ENCODE results near the gene EML4. TPM values are rescaled to one million over a fixed set of nuclear protein-coding genes. Genes with fewer than 3 reads are reported as not detected.

The EML4 gene
- polyA plus RNA-seq, 1 donor (not counting 4 experiments of a cell fraction or from before 2014, with no cell fraction given): 36.4 TPM

DNA sequence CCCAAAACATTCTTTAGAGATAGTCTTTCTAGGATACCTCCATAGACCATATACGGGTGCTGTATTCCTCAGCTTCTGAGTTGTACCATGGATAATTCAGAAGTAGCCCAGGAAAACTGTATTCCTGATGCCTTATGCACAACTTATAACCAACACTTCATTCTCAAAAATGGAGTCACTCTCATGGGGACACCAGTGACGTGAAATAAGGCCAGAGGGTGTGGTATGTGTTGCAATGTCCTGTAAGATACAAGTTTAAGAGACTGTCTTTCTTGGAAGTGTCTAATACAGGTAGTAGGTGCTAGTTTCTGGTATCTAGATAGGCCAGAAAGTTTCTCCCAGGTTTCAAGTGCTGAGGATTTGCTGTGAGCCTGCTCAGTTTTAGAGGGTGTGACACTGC lies 155.8 kb downstream of the EML4 start:
- DNase-seq (ENCODE audit: low read depth, low spot score): no peak
- H3K4me3 ChIP-seq (ENCODE audit: control insufficient read depth in 2 of 3, extremely low read depth in 1 of 3, insufficient read depth in 2 of 3, low read depth in 1 of 3, low read length in 3 of 3): no peak overlapping the region

DNA sequence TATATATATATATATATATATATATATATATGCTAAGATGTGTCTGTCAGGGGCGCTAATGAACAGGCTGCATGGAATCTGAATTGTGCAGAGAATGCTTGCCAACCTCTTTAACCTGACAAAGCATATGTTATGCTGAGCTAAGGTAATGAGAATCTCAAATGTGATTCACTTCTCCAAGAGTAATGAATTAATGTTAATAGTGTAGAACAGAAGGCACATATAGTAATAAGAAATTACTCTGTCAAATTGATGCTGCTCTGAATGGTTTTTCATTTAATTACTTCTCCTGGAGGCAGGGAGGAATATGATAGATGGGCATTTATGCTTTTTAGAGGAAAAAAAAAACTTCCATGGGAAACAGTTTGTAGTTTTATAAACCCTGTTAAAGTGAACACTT lies 156.5 kb downstream of the EML4 start:
- no peak overlapping the region for H3K9ac ChIP-seq (ENCODE audit: control insufficient read depth, extremely low read depth, insufficient read depth, low read length)
- no peaks in the 10 kb centered on the region for H3K9me3 ChIP-seq (ENCODE audit: control insufficient read depth, low read depth, low read length)
- H3K27ac ChIP-seq (ENCODE audit: control insufficient read depth, insufficient read depth, low read length): no peak overlapping the region
- no peak overlapping the region for H3K4me2 ChIP-seq (ENCODE audit: control insufficient read depth, extremely low read depth, insufficient read depth, low read depth, low read length)
- FAIRE-seq (no peak), DNase-seq (ENCODE audit: low read depth, low spot score) (no peak)
- no peak for TF ChIP-seq EZH2 (IDR thresholded peaks at IDR 0.05; ENCODE audit: low read length)
- TF ChIP-seq, protein P1, sequence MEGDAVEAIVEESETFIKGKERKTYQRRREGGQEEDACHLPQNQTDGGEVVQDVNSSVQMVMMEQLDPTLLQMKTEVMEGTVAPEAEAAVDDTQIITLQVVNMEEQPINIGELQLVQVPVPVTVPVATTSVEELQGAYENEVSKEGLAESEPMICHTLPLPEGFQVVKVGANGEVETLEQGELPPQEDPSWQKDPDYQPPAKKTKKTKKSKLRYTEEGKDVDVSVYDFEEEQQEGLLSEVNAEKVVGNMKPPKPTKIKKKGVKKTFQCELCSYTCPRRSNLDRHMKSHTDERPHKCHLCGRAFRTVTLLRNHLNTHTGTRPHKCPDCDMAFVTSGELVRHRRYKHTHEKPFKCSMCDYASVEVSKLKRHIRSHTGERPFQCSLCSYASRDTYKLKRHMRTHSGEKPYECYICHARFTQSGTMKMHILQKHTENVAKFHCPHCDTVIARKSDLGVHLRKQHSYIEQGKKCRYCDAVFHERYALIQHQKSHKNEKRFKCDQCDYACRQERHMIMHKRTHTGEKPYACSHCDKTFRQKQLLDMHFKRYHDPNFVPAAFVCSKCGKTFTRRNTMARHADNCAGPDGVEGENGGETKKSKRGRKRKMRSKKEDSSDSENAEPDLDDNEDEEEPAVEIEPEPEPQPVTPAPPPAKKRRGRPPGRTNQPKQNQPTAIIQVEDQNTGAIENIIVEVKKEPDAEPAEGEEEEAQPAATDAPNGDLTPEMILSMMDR (optimal IDR thresholded peaks at IDR 0.05 in 1 of 3, IDR thresholded peaks at IDR 0.05 in 1 of 3, conservative IDR thresholded peaks at IDR 0.05 in 1 of 3; ENCODE audit: extremely low read depth in 1 of 3, insufficient read depth in 2 of 3, low read length in 3 of 3): no peak
- no peaks in the 10 kb centered on the region for H4K20me1 ChIP-seq (ENCODE audit: control insufficient read depth, extremely low read depth, insufficient read depth, low read length)
- H3K4me1 ChIP-seq (ENCODE audit: control insufficient read depth, extremely low read depth, insufficient read depth, low read length): no peaks in the 10 kb centered on the region
- no peaks in the 10 kb centered on the region for H3K9me1 ChIP-seq (ENCODE audit: control insufficient read depth, extremely low read depth, insufficient read depth, low read length)
- H2AFZ ChIP-seq (ENCODE audit: control insufficient read depth, low read length): no peak overlapping the region
- H3K36me3 ChIP-seq (ENCODE audit: control insufficient read depth in 2 of 2, extremely low read depth in 1 of 2, insufficient read depth in 2 of 2, low read length in 2 of 2): peaks cover 3 to 18% of the 10 kb centered on the region in 2 experiments
- dilution Hi-C loops (cut with MboI; ENCODE audit: extremely low pct_ligation_motif_present, low sequenced_read_pairs): no loop called here
- H3K79me2 ChIP-seq (ENCODE audit: control insufficient read depth, insufficient read depth, low read length): no peaks in the 10 kb centered on the region
- no peak overlapping the region for H3K4me3 ChIP-seq (ENCODE audit: control insufficient read depth in 2 of 3, extremely low read depth in 1 of 3, insufficient read depth in 2 of 3, low read depth in 1 of 3, low read length in 3 of 3)
- H3K27me3 ChIP-seq (ENCODE audit: control insufficient read depth, extremely low read depth, insufficient read depth, low read length): no peaks in the 10 kb centered on the region

More for the DNA sequence above, 155.8 kb downstream of the EML4 start:
- Histone ChIP-seq H3K9me1 (ENCODE audit: control insufficient read depth, extremely low read depth, insufficient read depth, low read length) (no peaks in the 10 kb centered on the region), H3K9ac (ENCODE audit: control insufficient read depth, extremely low read depth, insufficient read depth, low read length) (no peak overlapping the region), H3K27me3 (ENCODE audit: control insufficient read depth, extremely low read depth, insufficient read depth, low read length) (no peaks in the 10 kb centered on the region), H3K36me3 (ENCODE audit: control insufficient read depth in 2 of 2, extremely low read depth in 1 of 2, insufficient read depth in 2 of 2, low read length in 2 of 2) (peaks cover 2 to 15% of the 10 kb centered on the region in 2 experiments), H4K20me1 (ENCODE audit: control insufficient read depth, extremely low read depth, insufficient read depth, low read length) (no peaks in the 10 kb centered on the region), H2AFZ (ENCODE audit: control insufficient read depth, low read length) (no peak overlapping the region), H3K79me2 (ENCODE audit: control insufficient read depth, insufficient read depth, low read length) (no peaks in the 10 kb centered on the region), H3K9me3 (ENCODE audit: control insufficient read depth, low read depth, low read length) (no peaks in the 10 kb centered on the region), H3K27ac (ENCODE audit: control insufficient read depth, insufficient read depth, low read length) (no peak overlapping the region), H3K4me2 (ENCODE audit: control insufficient read depth, extremely low read depth, insufficient read depth, low read depth, low read length) (no peak overlapping the region), H3K4me1 (ENCODE audit: control insufficient read depth, extremely low read depth, insufficient read depth, low read length) (no peaks in the 10 kb centered on the region)
- TF ChIP-seq, protein P1 (optimal IDR thresholded peaks at IDR 0.05 in 1 of 3, IDR thresholded peaks at IDR 0.05 in 1 of 3, conservative IDR thresholded peaks at IDR 0.05 in 1 of 3; ENCODE audit: extremely low read depth in 1 of 3, insufficient read depth in 2 of 3, low read length in 3 of 3): no peak
- TF ChIP-seq EZH2 (IDR thresholded peaks at IDR 0.05; ENCODE audit: low read length): no peak
- dilution Hi-C loops (cut with MboI; ENCODE audit: extremely low pct_ligation_motif_present, low sequenced_read_pairs): no loop called here
- FAIRE-seq: no peak

Measured in keratinocyte (primary cell).